ENCODE measurements around the gene ZSCAN26.

GRCh38 chr6:28266563-28266961, 381 bp upstream of the ZSCAN26 start:
- TF ChIP-seq YY1 (IDR thresholded peaks at IDR 0.05): no peak
- no peak for TF ChIP-seq CTCF (IDR thresholded peaks at IDR 0.05; ENCODE audit: low read depth, low read length, missing input control)
- no peak for TF ChIP-seq TAF1 (conservative IDR thresholded peaks at IDR 0.05)
- no peak for TF ChIP-seq REST (IDR thresholded peaks at IDR 0.05)
- TF ChIP-seq RAD21 (IDR thresholded peaks at IDR 0.05): no peak
- no peak for TF ChIP-seq MAX (IDR thresholded peaks at IDR 0.05)
- no peak for TF ChIP-seq HNF4G (IDR thresholded peaks at IDR 0.05)
- no peak for TF ChIP-seq FOXA1 (IDR thresholded peaks at IDR 0.05)
- TF ChIP-seq ZBTB33 (IDR thresholded peaks at IDR 0.05): no peak
- TF ChIP-seq NR2F2 (IDR thresholded peaks at IDR 0.05): no peak
- TF ChIP-seq JUND (IDR thresholded peaks at IDR 0.05): no peak
- no peak for TF ChIP-seq EGR1 (IDR thresholded peaks at IDR 0.05; ENCODE audit: low read depth in 2 of 2)
